NT2/D1 (cell line): ENCODE measurements around the gene TBC1D25.

Experiments used
- SUZ12 ChIP-seq: IDR thresholded peaks from 2 replicates; pipeline ENCODE4 v1.6.1; 2011; ENCODE audit not compliant: insufficient read length, insufficient read depth; ENCODE audit errors: extremely low read depth
- YY1 ChIP-seq: IDR thresholded peaks from 2 replicates; pipeline ENCODE4 v1.6.1; 2011; ENCODE audit not compliant: insufficient read length, insufficient read depth
- ZNF274 ChIP-seq: IDR thresholded peaks from 2 replicates; pipeline ENCODE4 v1.6.1; 2011; ENCODE audit warnings: mild to moderate bottlenecking, low read depth, low read length

- no peak for TF ChIP-seq YY1
- no peak for TF ChIP-seq ZNF274
- no peak for TF ChIP-seq SUZ12
Measured at GRCh38 chrX:48575642-48576041, 36.1 kb downstream of the TBC1D25 start.
